Breast epithelium (tissue), 4 donors: Measurements from ENCODE around the gene EYA3. TPM values are rescaled to one million over a fixed set of nuclear protein-coding genes. Genes with fewer than 3 reads are reported as not detected.
"Not testable (repeated sequence)": the region's sequence is repeated elsewhere in the genome, so short reads cannot be mapped to it uniquely, and the experiment has no call there.

Experiments used
- DNase-seq, 2 donors: peaks; one replicate each; pipeline ENCODE4 v3.0.0-alpha.2; 2019; ENCODE audit warnings: low spot score in 2 of 2
- H3K27ac ChIP-seq, 2 donors: fragments of 200-600 bp; sonication (generic) in 1 of 2; one replicate each; pipeline ENCODE4 v1.5.1; 2016 to 2019; ENCODE audit warnings: mild to moderate bottlenecking in 1 of 2
- H3K27me3 ChIP-seq, 2 donors: fragments of 200-600 bp; sonication (generic) in 1 of 2; one replicate each; pipeline versions ENCODE4 v1.5.1 to v1.6.0; 2017 to 2019; ENCODE audit warnings: control low read depth in 1 of 2, mild to moderate bottlenecking in 1 of 2
- H3K36me3 ChIP-seq: fragments of 200-600 bp; one replicate; pipeline ENCODE4 v1.5.1; 2019
- H3K4me1 ChIP-seq, 2 donors: fragments of 200-600 bp; sonication (generic); one replicate each; pipeline ENCODE4 v1.5.1; 2016 to 2019; ENCODE audit warnings: control low read depth in 1 of 2
- H3K4me3 ChIP-seq, 3 donors: fragments of 200-600 bp; sonication (generic); 1 replicate in 2 of 3; 2 replicates in 1 of 3; pipeline ENCODE4 v1.5.1; 2016 to 2019; ENCODE audit warnings: mild to moderate bottlenecking in 3 of 3, moderate library complexity in 2 of 3
- H3K9me3 ChIP-seq, 2 donors: fragments of 200-600 bp; sonication (generic) in 1 of 2; one replicate each; pipeline ENCODE4 v1.5.1; 2016 to 2019; ENCODE audit warnings: control low read depth in 1 of 2
- CTCF ChIP-seq, 3 donors: fragments of 450-650 bp; IDR thresholded peaks; one replicate each; pipeline ENCODE4 v1.5.1; 2016 to 2017; ENCODE audit warnings: antibody characterized with exemption in 3 of 3, mild to moderate bottlenecking in 3 of 3, moderate library complexity in 3 of 3
- POLR2A ChIP-seq: fragments of 450-650 bp; IDR thresholded peaks from one replicate; pipeline ENCODE4 v1.6.1; 2016; ENCODE audit warnings: antibody characterized with exemption, mild to moderate bottlenecking, moderate library complexity
- POLR2AphosphoS5 ChIP-seq, 3 donors: sonication (generic); formaldehyde crosslinking; IDR thresholded peaks; one replicate each; pipeline ENCODE4 v1.6.1; 2017; ENCODE audit warnings: antibody characterized with exemption in 3 of 3
- intact Hi-C: fragments of 100-400 bp; cut with DNase I; formaldehyde crosslinking; loops from one replicate; pipeline ENCODE4 v1.15.1; 2023; ENCODE audit warnings: low total_unique reads
- total RNA-seq, 3 donors: library from RNA; depleted of rRNA; stranded (reverse); fragments of >200 nt; gene quantifications; one replicate each; pipeline ENCODE4 v1.1.0, GENCODE V29; 2016

Gene EYA3
- total RNA-seq, 3 donors from 2014 or later, result 12.2 to 22.6 (median 18.1) TPM

- intact Hi-C loops, result no loop called here
- peaks cover 11% of the 10 kb centered on the region for H3K36me3 ChIP-seq
- no peak for TF ChIP-seq CTCF (IDR thresholded peaks at IDR 0.05)
- TF ChIP-seq POLR2AphosphoS5 (IDR thresholded peaks at IDR 0.05), result no peak
- TF ChIP-seq POLR2A, result no peak
These were observed 77.4 kb downstream of the EYA3 start for GRCh38 chr1:28010969-28011368.

GRCh38 chr1:28003117-28003516, 85.3 kb downstream of the EYA3 start:
- DNase-seq, H3K27ac ChIP-seq, H3K36me3 ChIP-seq, H3K4me3 ChIP-seq, H3K9me3 ChIP-seq, H3K4me1 ChIP-seq, intact Hi-C loops, H3K27me3 ChIP-seq: not testable (repeated sequence)

More at GRCh38 chr1:28010969-28011368, 77.4 kb downstream of the EYA3 start:
- Histone ChIP-seq H3K9me3 (no peaks in the 10 kb centered on the region), H3K27ac (no peak overlapping the region), H3K27me3 (no peaks in the 10 kb centered on the region), H3K4me1 (no peaks in the 10 kb centered on the region), H3K4me3 (no peak overlapping the region)
- DNase-seq, result no peak

GRCh38 chr1:28002600-28002999, 85.8 kb downstream of the EYA3 start:
- Histone ChIP-seq H3K9me3 (no peaks in the 10 kb centered on the region), H3K4me3 (no peak overlapping the region), H3K4me1 (no peaks in the 10 kb centered on the region), H3K27me3 (no peaks in the 10 kb centered on the region), H3K36me3 (no peaks in the 10 kb centered on the region), H3K27ac (no peak overlapping the region)
- intact Hi-C loops, result no loop called here
- TF ChIP-seq CTCF (IDR thresholded peaks at IDR 0.05) (no peak), POLR2A (no peak), POLR2AphosphoS5 (IDR thresholded peaks at IDR 0.05) (no peak)
- no peak for DNase-seq

- Histone ChIP-seq H3K4me1 (no peaks in the 10 kb centered on the region), H3K9me3 (no peaks in the 10 kb centered on the region), H3K27me3 (no peaks in the 10 kb centered on the region), H3K36me3 (no peaks in the 10 kb centered on the region), H3K4me3 (no peak overlapping the region), H3K27ac (no peak overlapping the region)
- intact Hi-C loops, result no loop called here
- no peak for DNase-seq
- TF ChIP-seq POLR2A (no peak), CTCF (IDR thresholded peaks at IDR 0.05) (no peak), POLR2AphosphoS5 (IDR thresholded peaks at IDR 0.05) (no peak)
These were observed 89.4 kb downstream of the EYA3 start for GRCh38 chr1:27999055-27999454.

GRCh38 chr1:27994526-27994925, 93.9 kb downstream of the EYA3 start:
- DNase-seq, H3K9me3 ChIP-seq, H3K27me3 ChIP-seq, H3K4me3 ChIP-seq, intact Hi-C loops, H3K27ac ChIP-seq, H3K4me1 ChIP-seq: not testable (repeated sequence)
- peaks cover 12% of the 10 kb centered on the region for H3K36me3 ChIP-seq

- no peak overlapping the region for H3K4me3 ChIP-seq
- no peaks in the 10 kb centered on the region for H3K27me3 ChIP-seq
- TF ChIP-seq POLR2AphosphoS5 (IDR thresholded peaks at IDR 0.05), result no peak
- TF ChIP-seq CTCF (IDR thresholded peaks at IDR 0.05), result no peak
- TF ChIP-seq POLR2A, result no peak
- H3K27ac ChIP-seq, result no peak overlapping the region
- no peaks in the 10 kb centered on the region for H3K4me1 ChIP-seq
- H3K9me3 ChIP-seq, result no peaks in the 10 kb centered on the region
- peaks cover 12% of the 10 kb centered on the region for H3K36me3 ChIP-seq
- DNase-seq, result no peak
- intact Hi-C loops, result no loop called here
These were observed 94.3 kb downstream of the EYA3 start for GRCh38 chr1:27994060-27994459.
